HCT116 (cell line): ENCODE data around the gene NGFR. TPM values are rescaled to one million over a fixed set of nuclear protein-coding genes. Genes with fewer than 3 reads are reported as not detected.

Experiments used
- ATAC-seq: fragments of 200-7000 bp; cut with Tn5 transposase; 2 replicates; pipeline ENCODE4 v1.9.1; 2020; ENCODE audit warnings: mild to moderate bottlenecking, moderate library complexity
- BruUV-seq: library from RNA; stranded (reverse); fragments of 400-500 nt; replicated peaks from 2 replicates; lab custom pipeline; 2021; lab: Mats Ljungman, UMichigan
- CTCF ChIA-PET: fragments of 300-600 bp; sonication (Branson Sonifier 250); formaldehyde crosslinking; loops from one replicate; lab custom pipeline; 2021; ENCODE audit warnings: antibody characterized with exemption; lab: Charles Lee
- POLR2A ChIA-PET: fragments of 300-600, 350-600 bp; sonication (Branson Sonifier 250); formaldehyde crosslinking; loops from one replicate; lab custom pipeline; 2021; ENCODE audit warnings: antibody characterized with exemption; lab: Charles Lee
- RAD21 ChIA-PET, 2 experiments: fragments of 300-600 bp; sonication (Branson Sonifier 250); formaldehyde crosslinking; loops; one replicate each; lab custom pipeline; 2023; ENCODE audit warnings: low total read pairs in 2 of 2; ENCODE audit not compliant: uncharacterized antibody in 2 of 2, unreplicated experiment in 2 of 2, low non-redundant PET in 1 of 2; lab: Charles Lee
- DNase-seq: peaks from one replicate; pipeline ENCODE4 v3.0.0-alpha.2; 2010; ENCODE audit warnings: low read depth, low spot score
- H2AFZ ChIP-seq: fragments of 200-600 bp; shearing (Covaris generic), sonication (generic); 2 replicates; pipeline ENCODE4 v1.6.1; 2017; ENCODE audit warnings: low read depth, mixed run types, mixed read lengths, antibody characterized with exemption, low read length; ENCODE audit not compliant: poor library complexity, severe bottlenecking
- H3K27ac ChIP-seq: 2 replicates; pipeline ENCODE4 v1.5.1; 2012; ENCODE audit warnings: low read depth, low read length
- H3K27me3 ChIP-seq: fragments of 200-600 bp; sonication (generic); 2 replicates; pipeline ENCODE4 v1.6.1; 2016; ENCODE audit warnings: mixed run types, low read length, mixed read lengths; ENCODE audit not compliant: insufficient read depth
- H3K36me3 ChIP-seq, 2 experiments: fragments of 200-500 bp in 1 of 2; fragments of 200-600 bp in 1 of 2; sonication (Bioruptor generic) in 1 of 2; sonication (generic) in 1 of 2; 2 replicates each; pipeline versions ENCODE4 v1.5.1 to v1.6.1; 2014 to 2016; ENCODE audit warnings: low read length in 2 of 2, inconsistent platforms in 1 of 2, mixed read lengths in 1 of 2, mixed run types in 1 of 2; ENCODE audit not compliant: insufficient read depth in 2 of 2, control insufficient read depth in 1 of 2
- H3K4me1 ChIP-seq, 2 experiments: fragments of 200-600 bp in 1 of 2; sonication (generic) in 1 of 2; 2 replicates each; pipeline versions ENCODE4 v1.5.1 to v1.6.1; 2012 to 2017; ENCODE audit warnings: low read length in 2 of 2, inconsistent platforms in 1 of 2, mild to moderate bottlenecking in 1 of 2, mixed read lengths in 1 of 2, mixed run types in 1 of 2, moderate library complexity in 1 of 2; ENCODE audit not compliant: insufficient read depth in 2 of 2, control insufficient read depth in 1 of 2
- H3K4me2 ChIP-seq: fragments of 200-600 bp; sonication (generic); 2 replicates; pipeline ENCODE4 v1.6.1; 2017; ENCODE audit warnings: mixed run types, low read length, mixed read lengths
- H3K4me3 ChIP-seq, 2 experiments: fragments of 200-600 bp in 1 of 2; sonication (generic) in 1 of 2; replicated peaks in 1 of 2; 2 replicates each; pipeline ENCODE4 v1.5.1; 2011 to 2016; ENCODE audit warnings: low read length in 2 of 2, control low read depth in 1 of 2, low read depth in 1 of 2, mild to moderate bottlenecking in 1 of 2, mixed read lengths in 1 of 2, mixed run types in 1 of 2
- H3K79me2 ChIP-seq: fragments of 200-600 bp; sonication (generic); 2 replicates; pipeline ENCODE4 v1.6.1; 2017; ENCODE audit warnings: mild to moderate bottlenecking, mixed run types, low read length, moderate library complexity, mixed read lengths; ENCODE audit not compliant: insufficient read depth
- H3K9ac ChIP-seq: fragments of 200-600 bp; sonication (generic); 2 replicates; pipeline ENCODE4 v1.6.1; 2016; ENCODE audit warnings: low read length, mixed read lengths
- H3K9me2 ChIP-seq: fragments of 200-600 bp; sonication (generic), shearing (Covaris generic); 2 replicates; pipeline ENCODE4 v1.6.1; 2017; ENCODE audit warnings: mixed run types, mild to moderate bottlenecking, moderate library complexity; ENCODE audit not compliant: insufficient read depth
- H3K9me3 ChIP-seq, 2 experiments: fragments of 200-500 bp in 1 of 2; fragments of 200-600 bp in 1 of 2; sonication (Bioruptor generic) in 1 of 2; sonication (generic) in 1 of 2; 2 replicates each; pipeline ENCODE4 v1.6.1; 2014 to 2017; ENCODE audit warnings: low read length in 2 of 2, mixed read lengths in 2 of 2, inconsistent platforms in 1 of 2, low read depth in 1 of 2, mild to moderate bottlenecking in 1 of 2, mixed run types in 1 of 2, moderate library complexity in 1 of 2; ENCODE audit not compliant: control insufficient read depth in 1 of 2, insufficient read depth in 1 of 2
- H4K20me1 ChIP-seq: fragments of 200-600 bp; sonication (generic), shearing (Covaris generic); 2 replicates; pipeline ENCODE4 v1.6.1; 2017; ENCODE audit warnings: mixed run types, mild to moderate bottlenecking, moderate library complexity; ENCODE audit not compliant: insufficient read depth
- ATF3 ChIP-seq: IDR thresholded peaks from 2 replicates; pipeline ENCODE4 v1.6.1; 2012
- CBX3 ChIP-seq: IDR thresholded peaks from 2 replicates; pipeline ENCODE4 v1.6.1; 2012; ENCODE audit warnings: low read depth
- CEBPB ChIP-seq: IDR thresholded peaks from 2 replicates; pipeline ENCODE4 v1.6.1; 2012; ENCODE audit warnings: low read depth
- ELF1 ChIP-seq: IDR thresholded peaks from 2 replicates; pipeline ENCODE4 v1.6.1; 2012; ENCODE audit warnings: low read depth, borderline replicate concordance
- EZH2 ChIP-seq: fragments of 200-600 bp; sonication (generic); IDR thresholded peaks from 2 replicates; pipeline ENCODE4 v1.6.1; 2017; ENCODE audit warnings: antibody characterized with exemption, mixed run types
- FOSL1 ChIP-seq: IDR thresholded peaks from 2 replicates; pipeline ENCODE4 v1.6.1; 2012; ENCODE audit warnings: low read depth
- JUND ChIP-seq: IDR thresholded peaks from 2 replicates; pipeline ENCODE4 v1.6.1; 2012
- MAX ChIP-seq: IDR thresholded peaks from 2 replicates; pipeline ENCODE4 v1.6.1; 2012
- POLR2AphosphoS5 ChIP-seq: IDR thresholded peaks from 2 replicates; pipeline ENCODE4 v1.6.1; 2011; ENCODE audit warnings: mild to moderate bottlenecking, low read depth, low read length, moderate library complexity
- RAD21 ChIP-seq: IDR thresholded peaks from 2 replicates; pipeline ENCODE4 v1.6.1; 2012; ENCODE audit warnings: low read depth, mild to moderate bottlenecking
- REST ChIP-seq: IDR thresholded peaks from 2 replicates; pipeline ENCODE4 v1.6.1; 2012; ENCODE audit warnings: low read depth
- SIN3A ChIP-seq: IDR thresholded peaks from 2 replicates; pipeline ENCODE4 v1.6.1; 2012; ENCODE audit warnings: low read depth
- SP1 ChIP-seq: IDR thresholded peaks from 2 replicates; pipeline ENCODE4 v1.6.1; 2012; ENCODE audit warnings: low read depth
- YY1 ChIP-seq: IDR thresholded peaks from 2 replicates; pipeline ENCODE4 v1.6.1; 2011; ENCODE audit warnings: low read length, low read depth, moderate library complexity, mild to moderate bottlenecking; ENCODE audit not compliant: insufficient replicate concordance; ENCODE audit errors: extremely low read depth
- ZBTB33 ChIP-seq: IDR thresholded peaks from 2 replicates; pipeline ENCODE4 v1.6.1; 2011; ENCODE audit warnings: mild to moderate bottlenecking, low read length, moderate library complexity; ENCODE audit not compliant: insufficient replicate concordance; ENCODE audit errors: extremely low read depth
- ZFX ChIP-seq: fragments of 450-650 bp; IDR thresholded peaks from 2 replicates; pipeline ENCODE4 v1.6.1; 2017
- ZNF274 ChIP-seq: fragments of 200-500 bp; sonication (Bioruptor generic); IDR thresholded peaks from 2 replicates; pipeline ENCODE4 v1.6.1; 2014; ENCODE audit warnings: mild to moderate bottlenecking, low read depth, low read length, inconsistent platforms
- intact Hi-C: fragments of 100-400 bp; cut with micrococcal nuclease; formaldehyde crosslinking; loops from 2 replicates; pipeline ENCODE4 v1.10.0; 2022
- total RNA-seq: library from RNA; stranded (reverse); gene quantifications from one replicate; pipeline ENCODE4 v1.2.1, GENCODE V29; 2021; ENCODE audit not compliant: unreplicated experiment

Gene NGFR
- total RNA-seq, 1 experiment from 2014 or later, result 6.1 TPM

GRCh38 chr17:49466436-49466835 lies 28.7 kb upstream of the NGFR start (continued):
- TF ChIP-seq REST (no peak), MAX (no peak), SIN3A (no peak), YY1 (no peak), SP1 (no peak)
- TF ChIP-seq, all 23 proteins: peak for 0

GRCh38 chr17:49467175-49467574 lies 27.9 kb upstream of the NGFR start:
- Histone ChIP-seq H3K27me3 (peaks cover 4% of the 10 kb centered on the region; the same call in 1 of the 2 replicates), H3K9me3 (peaks cover 0 to 8% of the 10 kb centered on the region in 2 experiments; a peak in 1 of 4 replicates), H3K4me1 (no peaks in the 10 kb centered on the region; a peak in 1 of 4 replicates), H3K4me3 (no peak overlapping the region), H3K27ac (no peak overlapping the region), H3K4me2 (no peak overlapping the region), H3K9me2 (no peaks in the 10 kb centered on the region), H3K9ac (no peak overlapping the region), H2AFZ (no peak overlapping the region), H4K20me1 (no peaks in the 10 kb centered on the region), H3K36me3 (no peaks in the 10 kb centered on the region), H3K79me2 (no peaks in the 10 kb centered on the region)
- ATAC-seq (no peak; the same call in 1 of the 2 replicates), DNase-seq (no peak)
- ChIA-PET POLR2A (no interaction called here), RAD21 (no interaction called here), CTCF (no interaction called here)
- intact Hi-C loops, result no loop called here
- BruUV-seq, result no TSS peak
- TF ChIP-seq CEBPB, result no peak
- no peak for TF ChIP-seq ZFX
- no peak for TF ChIP-seq ZBTB33
- no peak for TF ChIP-seq FOSL1
- no peak for TF ChIP-seq POLR2AphosphoS5
- no peak for TF ChIP-seq CBX3
- no peak for TF ChIP-seq EZH2
- TF ChIP-seq MAX, result no peak
- TF ChIP-seq JUND, result no peak
- TF ChIP-seq ELF1, result no peak
- no peak for TF ChIP-seq ZNF274
- no peak for TF ChIP-seq ATF3
- TF ChIP-seq RAD21, result no peak
- no peak for TF ChIP-seq YY1
